T-helper 1 cell treated with Interleukin-12 subunit alpha and Interleukin-12 subunit beta and Interleukin-4 antibody, amounts not matched to agents 30 ng/mL and 1 ng/mL, for 36 hours (primary cell): ENCODE data around the gene VPS13A. TPM values are rescaled to one million over a fixed set of nuclear protein-coding genes. Genes with fewer than 3 reads are reported as not detected.

Source experiments
- intact Hi-C: fragments of 100-400 bp; cut with micrococcal nuclease; formaldehyde crosslinking; loops from one replicate; pipeline ENCODE4 v1.15.1; 2024
- total RNA-seq: library from RNA; stranded (reverse); gene quantifications from 2 replicates; pipeline ENCODE4 v1.2.3, GENCODE V29; 2022

VPS13A gene
- total RNA-seq, 1 donor from 2014 or later = 52.3 TPM

GRCh38 chr9:77454663-77455062 is 277.3 kb downstream of the VPS13A start:
- intact Hi-C loops = loop anchor here (1.0 to 10.0 kb wide), 4 partner anchors 21 to 840 kb away; partner anchors contain the start of gene PSAT1

GRCh38 chr9:77455312-77455927 is 278.1 kb downstream of the VPS13A start:
- intact Hi-C loops = loop anchor here (5.0 to 10.0 kb wide), 3 partner anchors 387 to 839 kb away; partner anchors contain the start of gene PSAT1

- intact Hi-C loops = loop anchor here (1.0 to 10.0 kb wide), 4 partner anchors 294 to 838 kb away; partner anchors contain the start of gene PSAT1
These were observed 279.6 kb downstream of the VPS13A start for GRCh38 chr9:77456829-77457437.

GRCh38 chr9:77457916-77458592 is 280.7 kb downstream of the VPS13A start:
- intact Hi-C loops = loop anchor here (1.0 to 10.0 kb wide), 12 partner anchors 8 to 837 kb away; partner anchors contain the start of genes PSAT1 and VPS13A

GRCh38 chr9:77460938-77461337 is 283.6 kb downstream of the VPS13A start:
- intact Hi-C loops = no loop called here

- intact Hi-C loops = no loop called here
These were observed 284.7 kb downstream of the VPS13A start for GRCh38 chr9:77462066-77462465.

- intact Hi-C loops = no loop called here
These were observed 285.8 kb downstream of the VPS13A start for GRCh38 chr9:77463151-77463550.

GRCh38 chr9:77464661-77465060 is 287.3 kb downstream of the VPS13A start:
- intact Hi-C loops = no loop called here

- intact Hi-C loops = no loop called here
These were observed 292.3 kb downstream of the VPS13A start for GRCh38 chr9:77469515-77470231.

Other genes with a start within 250 kb of the VPS13A start
- not detected in 2 replicates for gene FOXB2, start 157.9 kb upstream of the VPS13A start, total RNA-seq